HepG2 (cell line): ENCODE data around the gene TPPP3. TPM values are rescaled to one million over a fixed set of nuclear protein-coding genes. Genes with fewer than 3 reads are reported as not detected.

ENCODE experiments used
- FOXA3 ChIP-seq: IDR thresholded peaks from 2 replicates; pipeline ENCODE4 v1.6.1; 2016; ENCODE audit warnings: missing genetic modification reagents, missing compliant biosample characterization
- IRF2 ChIP-seq: IDR thresholded peaks from 2 replicates; pipeline ENCODE4 v1.6.1; 2018; ENCODE audit warnings: missing genetic modification reagents, missing compliant biosample characterization
- MAX ChIP-seq: IDR thresholded peaks from 2 replicates; pipeline ENCODE4 v1.6.1; 2012; ENCODE audit warnings: inconsistent platforms
- NR2F6 ChIP-seq, 2 experiments: IDR thresholded peaks; 2 replicates each; pipeline ENCODE4 v1.6.1; 2016; ENCODE audit warnings: antibody characterized with exemption in 1 of 2, mild to moderate bottlenecking in 1 of 2
- SMYD3 ChIP-seq: sonication (generic); formaldehyde crosslinking; IDR thresholded peaks from 2 replicates; pipeline ENCODE4 v1.8.1; 2023; ENCODE audit warnings: mild to moderate bottlenecking, missing genetic modification reagents
- SRSF9 ChIP-seq: fragments of 200-400 bp; formaldehyde crosslinking; IDR thresholded peaks from 2 replicates; pipeline ENCODE4 v1.6.1; 2018; ENCODE audit warnings: borderline replicate concordance, mild to moderate bottlenecking, low read depth, low read length; ENCODE audit not compliant: insufficient read depth, poor library complexity, severe bottlenecking
- SRY ChIP-seq: sonication (generic); formaldehyde crosslinking; IDR thresholded peaks from 2 replicates; pipeline ENCODE4 v1.8.0; 2022; ENCODE audit warnings: mild to moderate bottlenecking, missing genetic modification reagents
- TAF15 ChIP-seq: fragments of 200-400 bp; formaldehyde crosslinking; IDR thresholded peaks from one replicate; pipeline ENCODE4 v1.6.1; 2018; ENCODE audit warnings: mild to moderate bottlenecking, low read depth, low read length; ENCODE audit not compliant: poor library complexity, severe bottlenecking
- ZC3H4 ChIP-seq: sonication (generic); formaldehyde crosslinking; IDR thresholded peaks from 2 replicates; pipeline ENCODE4 v1.4.0; 2020; ENCODE audit warnings: missing genetic modification reagents, borderline replicate concordance
- ZNF280D ChIP-seq: sonication (generic); formaldehyde crosslinking; IDR thresholded peaks from 2 replicates; pipeline ENCODE4 v1.5.1; 2020; ENCODE audit warnings: mild to moderate bottlenecking, missing genetic modification reagents
- ZNF33B ChIP-seq: sonication (generic); formaldehyde crosslinking; IDR thresholded peaks from 2 replicates; pipeline ENCODE4 v1.5.1; 2020; ENCODE audit warnings: mild to moderate bottlenecking, missing genetic modification reagents
- polyA plus RNA-seq, 8 experiments: library from polyadenylated mRNA; depleted of rRNA in 3 of 8; stranded (reverse) in 7 of 8; unstranded in 1 of 8; fragments of >200 nt; fragmentation: Illumina TruSeq in 4 of 8; extraction: Trizol in 4 of 8; gene quantifications; 2 replicates each; pipeline versions ENCODE4 v1.2.1 to v1.2.3, GENCODE V29; 2011 to 2016; ENCODE audit warnings: low read depth in 4 of 8, missing spikeins in 1 of 8, mixed read lengths in 1 of 8; ENCODE audit not compliant: insufficient read depth in 1 of 8
- total RNA-seq, 5 experiments: library from RNA; depleted of rRNA; stranded (reverse); fragments of >200 nt; fragmentation: Illumina TruSeq; extraction: Trizol; gene quantifications; 2 replicates each; pipeline ENCODE4 v1.2.3, GENCODE V29; 2016; ENCODE audit warnings: low read depth in 1 of 5
- TF ChIP-seq, protein P1 (sequence below): IDR thresholded peaks from 2 replicates; pipeline ENCODE4 v1.6.1; 2016; ENCODE audit warnings: low read depth, control low read depth
- TF ChIP-seq, protein P2 (sequence below): sonication (generic); formaldehyde crosslinking; IDR thresholded peaks from 2 replicates; pipeline ENCODE4 v1.4.0; 2020; ENCODE audit warnings: missing genetic modification reagents, borderline replicate concordance
- TF ChIP-seq, protein P3 (sequence below): sonication (generic); formaldehyde crosslinking; conservative IDR thresholded peaks from 2 replicates; pipeline ENCODE4 v1.4.0; 2020; ENCODE audit warnings: mild to moderate bottlenecking, missing genetic modification reagents, moderate library complexity
- TF ChIP-seq, protein P4 (sequence below): sonication (generic); formaldehyde crosslinking; IDR thresholded peaks from 2 replicates; pipeline ENCODE4 v1.4.0; 2020; ENCODE audit warnings: missing genetic modification reagents, borderline replicate concordance

TPPP3 gene
- total and polyA plus RNA-seq, 2 of the 13 experiments (the other 11 are each of a cell fraction or from before 2014, with no cell fraction given), result 0.16 to 0.44 TPM

DNA sequence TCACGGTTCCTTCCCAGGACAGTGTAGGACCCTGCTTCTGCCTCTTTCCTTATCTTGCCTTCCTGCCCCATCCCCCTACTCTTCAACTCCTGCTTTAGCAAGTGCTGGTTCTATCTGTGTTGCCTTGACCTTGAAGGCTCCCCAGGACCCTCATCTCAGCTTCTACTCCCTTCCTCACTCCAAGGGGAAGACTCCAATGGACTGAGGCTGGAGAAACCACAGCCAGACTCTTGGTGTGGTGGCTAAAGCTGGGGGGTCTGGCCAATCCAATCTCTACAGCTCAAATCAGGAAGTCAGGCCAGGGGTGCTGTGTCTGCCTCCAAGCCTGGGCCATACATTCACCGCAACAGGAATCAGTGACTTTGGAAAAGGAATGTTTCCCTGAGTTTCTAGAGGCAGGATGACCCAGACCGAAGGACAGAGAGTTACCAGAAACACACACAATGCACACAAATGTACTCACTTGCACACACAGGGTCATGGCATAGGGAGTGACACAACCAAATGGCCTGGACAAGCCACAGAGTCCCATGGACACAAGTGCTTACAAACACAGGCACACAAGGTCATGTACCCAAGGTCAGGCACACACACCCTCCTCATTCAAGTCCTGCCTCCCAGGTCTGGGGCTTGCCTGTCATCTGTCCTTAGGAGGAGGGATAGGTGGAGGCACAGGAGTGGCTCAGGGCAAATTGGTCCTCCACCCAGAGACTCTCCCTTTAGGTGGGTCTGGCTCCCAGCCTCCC is 35.9 kb upstream of the TPPP3 start (continued):
- TF ChIP-seq, protein P1, sequence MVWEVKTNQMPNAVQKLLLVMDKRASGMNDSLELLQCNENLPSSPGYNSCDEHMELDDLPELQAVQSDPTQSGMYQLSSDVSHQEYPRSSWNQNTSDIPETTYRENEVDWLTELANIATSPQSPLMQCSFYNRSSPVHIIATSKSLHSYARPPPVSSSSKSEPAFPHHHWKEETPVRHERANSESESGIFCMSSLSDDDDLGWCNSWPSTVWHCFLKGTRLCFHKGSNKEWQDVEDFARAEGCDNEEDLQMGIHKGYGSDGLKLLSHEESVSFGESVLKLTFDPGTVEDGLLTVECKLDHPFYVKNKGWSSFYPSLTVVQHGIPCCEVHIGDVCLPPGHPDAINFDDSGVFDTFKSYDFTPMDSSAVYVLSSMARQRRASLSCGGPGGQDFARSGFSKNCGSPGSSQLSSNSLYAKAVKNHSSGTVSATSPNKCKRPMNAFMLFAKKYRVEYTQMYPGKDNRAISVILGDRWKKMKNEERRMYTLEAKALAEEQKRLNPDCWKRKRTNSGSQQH (CRISPR knock-in tag), result peak; percentile 83; the same call in 1 of the 2 replicates
- no peak for TF ChIP-seq SRY (CRISPR knock-in tag)
- TF ChIP-seq SRSF9, result no peak
- TF ChIP-seq, protein P2, sequence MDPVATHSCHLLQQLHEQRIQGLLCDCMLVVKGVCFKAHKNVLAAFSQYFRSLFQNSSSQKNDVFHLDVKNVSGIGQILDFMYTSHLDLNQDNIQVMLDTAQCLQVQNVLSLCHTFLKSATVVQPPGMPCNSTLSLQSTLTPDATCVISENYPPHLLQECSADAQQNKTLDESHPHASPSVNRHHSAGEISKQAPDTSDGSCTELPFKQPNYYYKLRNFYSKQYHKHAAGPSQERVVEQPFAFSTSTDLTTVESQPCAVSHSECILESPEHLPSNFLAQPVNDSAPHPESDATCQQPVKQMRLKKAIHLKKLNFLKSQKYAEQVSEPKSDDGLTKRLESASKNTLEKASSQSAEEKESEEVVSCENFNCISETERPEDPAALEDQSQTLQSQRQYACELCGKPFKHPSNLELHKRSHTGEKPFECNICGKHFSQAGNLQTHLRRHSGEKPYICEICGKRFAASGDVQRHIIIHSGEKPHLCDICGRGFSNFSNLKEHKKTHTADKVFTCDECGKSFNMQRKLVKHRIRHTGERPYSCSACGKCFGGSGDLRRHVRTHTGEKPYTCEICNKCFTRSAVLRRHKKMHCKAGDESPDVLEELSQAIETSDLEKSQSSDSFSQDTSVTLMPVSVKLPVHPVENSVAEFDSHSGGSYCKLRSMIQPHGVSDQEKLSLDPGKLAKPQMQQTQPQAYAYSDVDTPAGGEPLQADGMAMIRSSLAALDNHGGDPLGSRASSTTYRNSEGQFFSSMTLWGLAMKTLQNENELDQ (CRISPR knock-in tag), result 0 out of 2 replicates have a peak, but pooled peaks have one; percentile 8
- TF ChIP-seq, protein P3, sequence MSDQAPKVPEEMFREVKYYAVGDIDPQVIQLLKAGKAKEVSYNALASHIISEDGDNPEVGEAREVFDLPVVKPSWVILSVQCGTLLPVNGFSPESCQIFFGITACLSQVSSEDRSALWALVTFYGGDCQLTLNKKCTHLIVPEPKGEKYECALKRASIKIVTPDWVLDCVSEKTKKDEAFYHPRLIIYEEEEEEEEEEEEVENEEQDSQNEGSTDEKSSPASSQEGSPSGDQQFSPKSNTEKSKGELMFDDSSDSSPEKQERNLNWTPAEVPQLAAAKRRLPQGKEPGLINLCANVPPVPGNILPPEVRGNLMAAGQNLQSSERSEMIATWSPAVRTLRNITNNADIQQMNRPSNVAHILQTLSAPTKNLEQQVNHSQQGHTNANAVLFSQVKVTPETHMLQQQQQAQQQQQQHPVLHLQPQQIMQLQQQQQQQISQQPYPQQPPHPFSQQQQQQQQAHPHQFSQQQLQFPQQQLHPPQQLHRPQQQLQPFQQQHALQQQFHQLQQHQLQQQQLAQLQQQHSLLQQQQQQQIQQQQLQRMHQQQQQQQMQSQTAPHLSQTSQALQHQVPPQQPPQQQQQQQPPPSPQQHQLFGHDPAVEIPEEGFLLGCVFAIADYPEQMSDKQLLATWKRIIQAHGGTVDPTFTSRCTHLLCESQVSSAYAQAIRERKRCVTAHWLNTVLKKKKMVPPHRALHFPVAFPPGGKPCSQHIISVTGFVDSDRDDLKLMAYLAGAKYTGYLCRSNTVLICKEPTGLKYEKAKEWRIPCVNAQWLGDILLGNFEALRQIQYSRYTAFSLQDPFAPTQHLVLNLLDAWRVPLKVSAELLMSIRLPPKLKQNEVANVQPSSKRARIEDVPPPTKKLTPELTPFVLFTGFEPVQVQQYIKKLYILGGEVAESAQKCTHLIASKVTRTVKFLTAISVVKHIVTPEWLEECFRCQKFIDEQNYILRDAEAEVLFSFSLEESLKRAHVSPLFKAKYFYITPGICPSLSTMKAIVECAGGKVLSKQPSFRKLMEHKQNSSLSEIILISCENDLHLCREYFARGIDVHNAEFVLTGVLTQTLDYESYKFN, result peak; percentile 35; the same call in 1 of the 2 replicates
- no peak for TF ChIP-seq TAF15
- TF ChIP-seq SMYD3, result no peak
- peak; percentile 59 for TF ChIP-seq FOXA3 (CRISPR knock-in tag)
- TF ChIP-seq ZNF280D (CRISPR knock-in tag), result peak; percentile 86; the same call in 1 of the 2 replicates
- TF ChIP-seq NR2F6 (IDR thresholded peaks at IDR 0.05), result peak; percentile 75
- peak; percentile 92 for TF ChIP-seq NR2F6 (CRISPR knock-in tag; IDR thresholded peaks at IDR 0.05)
- TF ChIP-seq ZC3H4 (CRISPR knock-in tag), result 0 out of 2 replicates have a peak, but pooled peaks have one; percentile 28
- peak; percentile 74 for TF ChIP-seq IRF2
- TF ChIP-seq ZNF33B, result peak; percentile 37; the same call in 1 of the 2 replicates
- TF ChIP-seq MAX, result peak; percentile 65; the same call in 1 of the 2 replicates
- TF ChIP-seq, protein P4, sequence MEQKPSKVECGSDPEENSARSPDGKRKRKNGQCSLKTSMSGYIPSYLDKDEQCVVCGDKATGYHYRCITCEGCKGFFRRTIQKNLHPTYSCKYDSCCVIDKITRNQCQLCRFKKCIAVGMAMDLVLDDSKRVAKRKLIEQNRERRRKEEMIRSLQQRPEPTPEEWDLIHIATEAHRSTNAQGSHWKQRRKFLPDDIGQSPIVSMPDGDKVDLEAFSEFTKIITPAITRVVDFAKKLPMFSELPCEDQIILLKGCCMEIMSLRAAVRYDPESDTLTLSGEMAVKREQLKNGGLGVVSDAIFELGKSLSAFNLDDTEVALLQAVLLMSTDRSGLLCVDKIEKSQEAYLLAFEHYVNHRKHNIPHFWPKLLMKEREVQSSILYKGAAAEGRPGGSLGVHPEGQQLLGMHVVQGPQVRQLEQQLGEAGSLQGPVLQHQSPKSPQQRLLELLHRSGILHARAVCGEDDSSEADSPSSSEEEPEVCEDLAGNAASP (CRISPR knock-in tag), result peak; percentile 62; the same call in 1 of the 2 replicates
